Measurements from ENCODE around the gene DOCK4.

Gene DOCK4

DNA sequence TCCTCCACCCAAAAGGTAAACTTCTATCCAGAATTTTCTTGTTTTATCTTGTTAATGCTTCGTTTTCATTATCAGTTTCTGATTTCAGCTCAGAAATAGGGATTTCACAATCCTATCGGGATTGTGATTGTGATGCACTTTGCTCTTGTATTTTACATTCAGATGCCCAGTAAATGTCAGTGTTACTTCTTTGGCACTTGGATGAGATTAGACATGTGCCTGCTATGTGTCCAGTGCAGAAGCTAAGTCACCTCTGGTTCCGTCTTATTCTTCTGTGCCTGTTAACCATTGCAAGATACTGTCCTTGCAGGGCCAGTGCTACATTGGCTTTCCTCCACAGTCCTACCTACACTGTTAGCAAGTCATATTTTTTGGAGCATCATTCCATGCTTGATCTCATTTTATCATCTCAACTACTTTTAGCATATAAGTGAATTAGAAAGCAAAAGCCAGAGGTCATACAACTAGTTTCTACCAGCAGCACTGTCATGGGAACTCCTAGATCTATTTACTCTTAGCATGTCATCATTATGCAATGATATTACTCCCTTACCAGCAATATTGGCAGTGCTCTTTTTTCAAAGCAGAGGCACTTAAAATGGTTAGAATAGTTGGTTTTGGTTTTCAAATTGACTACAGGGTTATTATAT lies 27.0 kb upstream of the DOCK4 start:
- Mint-ChIP-seq H3K4me3 (no peak overlapping the region), H3K9me3 (no peaks in the 10 kb centered on the region), H3K4me1 (ENCODE audit: low read depth in 2 of 2) (peaks cover 22 to 39% of the 10 kb centered on the region in 2 donors), H3K27ac (no peak overlapping the region), H3K36me3 (ENCODE audit: insufficient read depth) (peaks cover 3% of the 10 kb centered on the region), H3K27me3 (no peaks in the 10 kb centered on the region)
- no peak for ATAC-seq (replicated peaks)
- no peak for DNase-seq

GRCh38 chr7:112232212-112232978 lies 26.2 kb upstream of the DOCK4 start:
- H3K9me3 Mint-ChIP-seq: no peaks in the 10 kb centered on the region
- no peaks in the 10 kb centered on the region for H3K27me3 Mint-ChIP-seq

GRCh38 chr7:112228632-112229031 lies 22.4 kb upstream of the DOCK4 start:
- no peak overlapping the region for H3K4me3 Mint-ChIP-seq
- peaks cover 3% of the 10 kb centered on the region for H3K36me3 Mint-ChIP-seq (ENCODE audit: insufficient read depth)
- no peak for ATAC-seq (replicated peaks)
- no peak for DNase-seq
- H3K4me1 Mint-ChIP-seq (ENCODE audit: low read depth in 2 of 2): peaks cover 27 to 50% of the 10 kb centered on the region in 2 donors
- H3K9me3 Mint-ChIP-seq: no peaks in the 10 kb centered on the region
- H3K27ac Mint-ChIP-seq: no peak overlapping the region
- H3K27me3 Mint-ChIP-seq: no peaks in the 10 kb centered on the region

More at GRCh38 chr7:112232212-112232978, 26.2 kb upstream of the DOCK4 start:
- ATAC-seq (replicated peaks): no peak
- peaks cover 3% of the 10 kb centered on the region for H3K36me3 Mint-ChIP-seq (ENCODE audit: insufficient read depth)
- no peak for DNase-seq
- no peak overlapping the region for H3K4me3 Mint-ChIP-seq
- H3K4me1 Mint-ChIP-seq (ENCODE audit: low read depth in 2 of 2): peaks cover 23 to 37% of the 10 kb centered on the region in 2 donors
- H3K27ac Mint-ChIP-seq: no peak overlapping the region

DNA sequence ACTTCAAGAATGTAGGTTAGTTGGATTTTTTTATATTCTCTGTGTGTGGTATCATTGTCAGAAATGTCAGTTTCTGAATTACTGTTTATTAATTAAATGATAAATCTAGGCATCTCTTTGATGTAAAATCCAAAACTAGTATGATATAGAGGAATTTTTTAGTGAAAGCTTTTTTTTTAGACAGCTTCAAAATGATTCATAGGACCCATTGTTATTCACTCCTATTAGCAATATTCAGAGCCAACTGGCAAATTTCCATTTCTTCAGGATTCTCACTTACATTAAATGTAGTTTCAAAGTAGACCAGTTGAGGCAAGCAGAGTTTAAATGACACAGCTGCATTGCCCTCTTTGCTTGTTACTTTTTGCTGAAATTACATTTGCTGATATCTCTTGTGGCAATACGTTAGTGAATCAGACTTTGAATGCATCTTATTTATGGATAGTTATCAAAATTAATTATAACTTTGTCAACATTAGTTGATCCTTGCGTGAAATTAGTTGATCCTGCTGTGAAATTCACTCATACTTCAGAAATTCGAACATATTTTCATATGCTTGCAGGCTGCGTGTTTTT lies 20.6 kb upstream of the DOCK4 start:
- ATAC-seq (replicated peaks) (no peak), DNase-seq (no peak)
- H3K4me3 Mint-ChIP-seq: no peak overlapping the region
- H3K4me1 Mint-ChIP-seq (ENCODE audit: low read depth in 2 of 2): peaks cover 33 to 50% of the 10 kb centered on the region in 2 donors
- H3K27ac Mint-ChIP-seq: no peak overlapping the region
- H3K9me3 Mint-ChIP-seq: no peaks in the 10 kb centered on the region
- no peaks in the 10 kb centered on the region for H3K27me3 Mint-ChIP-seq
- peaks cover 3% of the 10 kb centered on the region for H3K36me3 Mint-ChIP-seq (ENCODE audit: insufficient read depth)

GRCh38 chr7:112225006-112225405 lies 18.8 kb upstream of the DOCK4 start:
- Mint-ChIP-seq H3K36me3 (ENCODE audit: insufficient read depth) (peaks cover 3% of the 10 kb centered on the region), H3K4me1 (ENCODE audit: low read depth in 2 of 2) (peaks cover 36 to 57% of the 10 kb centered on the region in 2 donors), H3K4me3 (no peak overlapping the region), H3K9me3 (no peaks in the 10 kb centered on the region), H3K27ac (no peak overlapping the region), H3K27me3 (no peaks in the 10 kb centered on the region)
- DNase-seq: no peak
- ATAC-seq (replicated peaks): no peak

GRCh38 chr7:112224186-112224585 lies 18.0 kb upstream of the DOCK4 start:
- no peaks in the 10 kb centered on the region for H3K9me3 Mint-ChIP-seq
- ATAC-seq (replicated peaks) (no peak), DNase-seq (no peak)
- no peak overlapping the region for H3K27ac Mint-ChIP-seq
- H3K4me3 Mint-ChIP-seq: no peak overlapping the region
- H3K27me3 Mint-ChIP-seq: no peaks in the 10 kb centered on the region
- H3K4me1 Mint-ChIP-seq (ENCODE audit: low read depth in 2 of 2): peaks cover 29 to 56% of the 10 kb centered on the region in 2 donors
- H3K36me3 Mint-ChIP-seq (ENCODE audit: insufficient read depth): no peaks in the 10 kb centered on the region

DNA sequence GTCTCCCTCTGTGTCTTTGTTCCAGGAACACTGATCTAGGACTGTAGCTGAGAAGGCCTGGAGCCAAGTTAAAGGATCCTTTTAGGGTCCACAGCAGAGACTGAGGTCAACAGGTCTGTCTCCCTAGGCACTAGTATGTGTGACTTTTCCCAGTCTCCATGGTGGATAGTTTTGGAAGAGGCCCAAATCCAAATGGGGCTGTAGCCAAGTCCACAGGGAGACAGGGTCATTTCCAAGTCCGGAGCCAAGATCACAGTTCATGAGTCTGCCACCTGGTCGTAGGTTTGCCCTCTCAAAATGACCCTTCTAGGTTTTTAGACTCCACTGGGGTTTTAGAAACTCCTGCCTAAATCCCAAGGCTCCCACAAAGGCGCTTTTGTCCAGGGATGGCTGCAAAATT lies 17.1 kb upstream of the DOCK4 start:
- DNase-seq (no peak), ATAC-seq (replicated peaks) (no peak)
- Mint-ChIP-seq H3K9me3 (no peaks in the 10 kb centered on the region), H3K4me3 (no peak overlapping the region), H3K36me3 (ENCODE audit: insufficient read depth) (no peaks in the 10 kb centered on the region), H3K27ac (no peak overlapping the region), H3K4me1 (ENCODE audit: low read depth in 2 of 2) (peaks cover 25 to 56% of the 10 kb centered on the region in 2 donors), H3K27me3 (no peaks in the 10 kb centered on the region)

GRCh38 chr7:112220877-112221434 lies 14.8 kb upstream of the DOCK4 start:
- Mint-ChIP-seq H3K9me3 (no peaks in the 10 kb centered on the region), H3K36me3 (ENCODE audit: insufficient read depth) (no peaks in the 10 kb centered on the region), H3K27me3 (no peaks in the 10 kb centered on the region), H3K4me1 (ENCODE audit: low read depth in 2 of 2) (peaks cover 21 to 53% of the 10 kb centered on the region in 2 donors), H3K27ac (no peak overlapping the region), H3K4me3 (no peak overlapping the region)
- no peak for ATAC-seq (replicated peaks)
- no peak for DNase-seq

- Mint-ChIP-seq H3K27me3 (no peaks in the 10 kb centered on the region), H3K9me3 (no peaks in the 10 kb centered on the region), H3K27ac (no peak overlapping the region), H3K4me3 (no peak overlapping the region), H3K4me1 (ENCODE audit: low read depth in 2 of 2) (peaks cover 15 to 50% of the 10 kb centered on the region in 2 donors), H3K36me3 (ENCODE audit: insufficient read depth) (no peaks in the 10 kb centered on the region)
- no peak for DNase-seq
- ATAC-seq (replicated peaks): no peak
These were observed 9.6 kb upstream of the DOCK4 start for GRCh38 chr7:112215787-112216186.

GRCh38 chr7:112214883-112215282 lies 8.7 kb upstream of the DOCK4 start:
- peaks cover 15 to 46% of the 10 kb centered on the region in 2 donors for H3K4me1 Mint-ChIP-seq (ENCODE audit: low read depth in 2 of 2)
- DNase-seq (no peak), ATAC-seq (replicated peaks) (no peak)
- no peak overlapping the region for H3K27ac Mint-ChIP-seq
- H3K9me3 Mint-ChIP-seq: no peaks in the 10 kb centered on the region
- H3K4me3 Mint-ChIP-seq: no peak overlapping the region
- no peaks in the 10 kb centered on the region for H3K27me3 Mint-ChIP-seq
- no peaks in the 10 kb centered on the region for H3K36me3 Mint-ChIP-seq (ENCODE audit: insufficient read depth)

- Mint-ChIP-seq H3K9me3 (no peaks in the 10 kb centered on the region), H3K27me3 (no peaks in the 10 kb centered on the region), H3K4me1 (ENCODE audit: low read depth in 2 of 2) (peaks cover 15 to 42% of the 10 kb centered on the region in 2 donors), H3K4me3 (no peak overlapping the region), H3K27ac (no peak overlapping the region), H3K36me3 (ENCODE audit: insufficient read depth) (no peaks in the 10 kb centered on the region)
- DNase-seq (no peak), ATAC-seq (replicated peaks) (no peak)
These were observed 8.1 kb upstream of the DOCK4 start for GRCh38 chr7:112214268-112214667.

DNA sequence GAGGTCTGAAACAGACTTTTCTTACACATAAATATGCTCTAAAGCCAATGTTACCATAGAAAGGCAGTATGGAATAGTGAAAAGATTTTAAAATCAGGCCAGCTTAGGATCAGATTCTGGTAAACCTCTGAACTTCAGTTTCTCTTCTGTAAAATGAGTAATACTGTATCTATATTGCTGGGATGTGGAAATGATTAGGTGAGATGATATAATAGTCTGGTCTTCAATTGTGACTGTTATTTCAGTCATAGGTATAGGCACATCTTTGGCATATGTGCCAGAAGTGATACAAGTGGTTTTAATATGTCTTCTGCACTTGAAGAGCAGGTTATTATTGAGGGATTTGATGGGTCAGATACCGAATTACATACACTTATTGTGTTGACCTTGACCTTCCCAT lies 7.5 kb upstream of the DOCK4 start:
- Mint-ChIP-seq H3K36me3 (ENCODE audit: insufficient read depth) (peaks cover 1% of the 10 kb centered on the region), H3K27ac (no peak overlapping the region), H3K4me1 (ENCODE audit: low read depth in 2 of 2) (peaks cover 15 to 41% of the 10 kb centered on the region in 2 donors), H3K9me3 (no peaks in the 10 kb centered on the region), H3K27me3 (no peaks in the 10 kb centered on the region), H3K4me3 (no peak overlapping the region)
- ATAC-seq (replicated peaks) (no peak), DNase-seq (no peak)

DNA sequence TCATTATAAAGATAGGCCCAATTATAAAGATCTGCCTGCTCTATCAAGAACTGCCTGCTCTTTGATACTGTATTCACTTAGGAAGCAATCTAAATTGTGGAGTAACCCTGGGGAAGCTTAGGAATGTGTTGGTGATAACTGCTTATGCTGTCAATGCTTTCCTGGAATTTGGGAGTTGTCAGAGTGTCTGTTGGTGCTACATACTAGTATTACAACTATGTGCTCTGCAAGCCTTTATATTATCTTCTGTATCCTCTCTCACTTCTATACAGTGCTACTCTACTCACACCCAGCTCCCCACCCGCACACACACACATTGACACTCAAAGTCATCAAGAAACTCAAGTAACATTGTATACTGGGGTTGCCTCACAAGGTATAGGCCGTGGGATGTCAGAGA lies 6.4 kb upstream of the DOCK4 start:
- DNase-seq (no peak), ATAC-seq (replicated peaks) (no peak)
- Mint-ChIP-seq H3K27ac (no peak overlapping the region), H3K27me3 (no peaks in the 10 kb centered on the region), H3K4me1 (ENCODE audit: low read depth in 2 of 2) (peaks cover 15 to 37% of the 10 kb centered on the region in 2 donors), H3K9me3 (no peaks in the 10 kb centered on the region), H3K36me3 (ENCODE audit: insufficient read depth) (peaks cover 3% of the 10 kb centered on the region), H3K4me3 (no peak overlapping the region)
